GM18909 (cell line): Measurements from ENCODE around the gene ZNF438.
"Not testable (repeated sequence)": the region's sequence is repeated elsewhere in the genome, so short reads cannot be mapped to it uniquely, and the experiment has no call there.

Experiments used
- ATAC-seq: cut with Tn5 transposase; IDR thresholded peaks from one replicate; pipeline ENCODE4 v1.9.1; 2021; ENCODE audit warnings: mild to moderate bottlenecking; ENCODE audit not compliant: unreplicated experiment, poor library complexity

ZNF438 gene

GRCh38 chr10:30901487-30901886 is 130.2 kb downstream of the ZNF438 start:
- not testable (repeated sequence) for ATAC-seq

- ATAC-seq = no peak
Observed at GRCh38 chr10:30898964-30899363, 132.7 kb downstream of the ZNF438 start.

DNA sequence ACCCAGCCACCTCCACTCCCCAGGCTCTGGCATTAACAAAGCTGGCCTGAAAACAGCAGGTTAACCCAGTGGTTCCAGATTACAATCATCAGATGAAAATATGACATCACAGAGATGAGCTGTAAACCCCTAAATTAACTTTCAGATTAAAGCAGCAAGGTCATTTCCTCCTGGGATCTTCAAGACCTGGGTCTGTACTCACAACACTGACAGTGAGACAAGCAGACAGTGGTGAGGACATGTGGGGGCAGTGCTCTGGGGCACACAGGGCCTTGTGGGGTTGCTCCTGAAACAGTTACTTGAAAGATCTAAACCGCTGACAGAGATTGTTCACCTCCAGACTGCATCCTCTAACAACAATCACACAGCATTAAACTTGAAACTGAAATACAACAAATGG is 134.1 kb downstream of the ZNF438 start:
- no peak for ATAC-seq

DNA sequence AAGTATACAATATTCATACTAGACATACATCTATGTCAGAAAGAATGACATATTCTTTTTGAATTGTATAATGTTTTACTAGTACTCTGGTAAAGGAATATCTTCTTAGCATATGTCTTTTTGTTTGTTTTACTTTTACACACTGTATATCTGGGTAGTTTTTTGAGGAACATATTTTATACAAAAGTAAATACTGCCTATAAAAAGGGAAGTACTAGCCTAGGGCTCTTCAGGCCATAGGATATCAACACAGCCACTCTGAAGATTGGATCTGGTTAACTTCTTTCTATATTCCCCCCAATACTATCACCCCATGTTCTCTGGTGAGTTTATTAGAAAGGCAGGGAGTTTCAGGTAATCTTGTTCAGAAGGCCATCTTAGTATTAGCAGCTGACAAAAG is 134.6 kb downstream of the ZNF438 start:
- no peak for ATAC-seq

GRCh38 chr10:30894221-30894620 is 137.4 kb downstream of the ZNF438 start:
- ATAC-seq = no peak

DNA sequence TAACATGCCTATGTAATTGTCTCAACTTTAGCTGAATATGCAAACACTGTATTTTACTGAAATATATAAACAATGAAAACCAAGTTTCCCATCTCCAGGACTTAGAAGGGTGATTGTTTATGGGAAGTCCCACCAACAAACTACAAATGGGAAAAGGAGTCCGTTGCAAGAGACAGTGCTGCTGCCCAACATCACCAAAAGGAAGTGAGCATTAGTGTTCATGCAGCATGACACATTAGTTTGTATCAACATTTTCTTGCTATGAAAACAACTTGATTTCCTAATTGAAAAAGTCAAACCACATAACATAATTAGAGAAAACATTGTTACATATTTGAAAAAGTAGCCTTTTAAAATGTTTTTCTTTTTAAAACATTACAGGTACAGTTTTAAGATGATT is 138.5 kb downstream of the ZNF438 start:
- no peak for ATAC-seq

DNA sequence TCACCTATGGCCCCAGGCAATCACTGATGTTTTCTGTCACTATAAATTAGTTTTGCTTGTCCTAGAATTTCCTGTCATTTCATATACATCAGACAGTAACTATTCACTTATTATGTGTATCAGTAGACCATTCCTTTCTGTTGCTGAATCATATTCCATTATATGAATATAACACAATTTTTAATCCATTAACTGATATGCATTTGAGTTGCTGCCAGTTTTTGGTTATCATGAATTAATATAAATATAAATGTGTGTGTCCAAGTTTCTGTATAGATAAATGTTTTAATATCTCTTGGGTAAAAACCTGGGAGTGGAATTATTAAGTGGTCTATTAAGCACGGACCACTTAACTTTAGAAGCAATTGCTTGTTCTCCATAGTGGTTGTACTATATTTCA is 143.8 kb downstream of the ZNF438 start:
- no peak for ATAC-seq

DNA sequence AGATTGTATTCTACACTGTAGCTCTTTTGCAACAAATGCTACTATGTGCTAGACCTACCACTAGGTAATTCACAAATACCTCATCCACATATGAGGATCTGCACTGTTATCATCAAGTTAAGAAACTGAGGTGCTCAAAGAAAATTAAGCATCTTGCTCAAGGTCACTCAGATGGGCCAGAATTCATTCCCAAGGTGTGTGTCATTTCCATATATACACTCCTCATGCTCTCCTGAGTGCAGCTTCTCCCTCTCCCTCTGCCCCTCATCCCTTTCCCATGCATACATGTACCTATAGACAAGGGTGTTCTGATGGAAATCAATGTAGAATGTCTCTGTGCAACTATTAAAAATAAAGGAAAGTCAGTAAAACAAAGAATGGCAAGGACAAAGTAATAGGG is 146.2 kb downstream of the ZNF438 start:
- no peak for ATAC-seq

- ATAC-seq = no peak
Observed at GRCh38 chr10:30883751-30884150, 147.9 kb downstream of the ZNF438 start.

- ATAC-seq = no peak
Observed at GRCh38 chr10:30883116-30883515, 148.5 kb downstream of the ZNF438 start.

DNA sequence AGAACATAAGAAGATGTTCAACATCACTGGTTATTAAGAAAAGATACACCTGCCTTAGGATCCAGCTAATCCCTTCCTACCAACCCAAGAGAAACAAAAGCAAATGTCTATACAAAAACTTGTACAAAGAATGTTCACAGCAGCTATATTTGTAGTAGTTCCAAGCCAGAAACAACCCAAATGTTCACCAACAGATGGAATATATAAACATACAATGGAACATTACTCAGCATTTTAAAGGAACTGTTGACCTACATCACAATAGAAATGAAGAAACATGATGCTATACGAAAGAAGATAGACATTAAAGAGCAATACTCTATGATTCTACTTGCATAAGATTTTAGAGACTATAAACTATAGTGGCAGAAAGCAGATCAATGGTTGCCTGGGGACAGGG is 149.4 kb downstream of the ZNF438 start:
- ATAC-seq = no peak

GRCh38 chr10:30878920-30879319 is 152.7 kb downstream of the ZNF438 start:
- ATAC-seq = no peak

- no peak for ATAC-seq
Observed at GRCh38 chr10:30877111-30877510, 154.6 kb downstream of the ZNF438 start.

DNA sequence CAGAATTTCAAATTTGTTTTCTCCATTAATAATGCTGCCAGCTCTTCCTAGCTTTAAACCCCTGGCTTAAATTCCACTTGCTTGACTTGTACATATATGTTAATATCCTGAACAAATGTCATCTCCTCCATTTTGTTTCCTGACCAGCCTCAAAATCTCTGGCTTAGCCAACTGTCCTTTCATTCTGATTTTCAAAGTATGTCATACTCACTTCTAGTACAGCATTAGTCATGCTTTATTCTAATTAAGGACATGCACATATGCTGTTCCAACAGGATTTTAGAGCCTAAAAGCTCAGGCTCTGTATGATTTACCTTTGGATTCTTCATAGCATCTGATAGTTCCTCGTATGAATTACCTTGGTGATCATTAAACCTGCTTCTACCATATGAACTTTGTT is 158.3 kb downstream of the ZNF438 start:
- ATAC-seq = no peak

DNA sequence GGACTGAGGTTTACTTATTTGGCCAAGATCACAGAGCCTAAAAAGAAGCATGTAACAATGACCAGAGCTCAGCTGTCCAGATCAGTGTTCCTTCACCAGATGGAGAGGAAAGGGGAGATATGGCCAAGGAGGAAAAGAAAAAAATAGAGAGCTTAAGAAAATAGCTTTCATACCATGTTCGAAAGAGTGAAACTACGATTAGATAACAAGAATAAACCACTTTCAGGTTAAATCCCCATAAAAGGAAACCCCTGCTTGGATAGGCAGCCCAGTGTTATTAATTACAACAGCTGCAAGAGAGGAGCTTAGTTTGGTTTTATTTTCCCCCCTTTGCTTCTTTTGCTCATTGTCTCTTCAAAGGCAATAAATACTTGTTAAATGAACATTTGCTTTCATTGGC is 160.8 kb downstream of the ZNF438 start:
- ATAC-seq = no peak

DNA sequence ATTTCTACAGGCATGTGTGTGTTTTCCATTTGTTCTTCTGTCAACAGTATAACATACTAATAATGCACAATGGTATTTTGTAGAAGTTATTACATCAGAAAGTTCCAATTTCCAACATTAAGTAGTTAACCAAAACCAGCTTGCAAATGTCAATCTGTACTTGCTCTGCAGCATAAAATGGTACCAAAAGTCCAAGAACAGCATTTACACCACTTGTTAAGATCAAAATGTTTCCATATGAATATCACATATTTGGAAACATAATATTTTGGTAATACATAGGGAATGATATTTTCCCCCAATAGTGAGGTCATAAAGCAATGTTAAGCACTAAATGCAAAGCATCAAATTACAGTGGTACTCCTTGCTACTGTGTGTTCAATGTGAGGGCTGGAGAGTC is 162.1 kb downstream of the ZNF438 start:
- ATAC-seq = no peak

- ATAC-seq = no peak
Observed at GRCh38 chr10:30868611-30869010, 163.1 kb downstream of the ZNF438 start.

DNA sequence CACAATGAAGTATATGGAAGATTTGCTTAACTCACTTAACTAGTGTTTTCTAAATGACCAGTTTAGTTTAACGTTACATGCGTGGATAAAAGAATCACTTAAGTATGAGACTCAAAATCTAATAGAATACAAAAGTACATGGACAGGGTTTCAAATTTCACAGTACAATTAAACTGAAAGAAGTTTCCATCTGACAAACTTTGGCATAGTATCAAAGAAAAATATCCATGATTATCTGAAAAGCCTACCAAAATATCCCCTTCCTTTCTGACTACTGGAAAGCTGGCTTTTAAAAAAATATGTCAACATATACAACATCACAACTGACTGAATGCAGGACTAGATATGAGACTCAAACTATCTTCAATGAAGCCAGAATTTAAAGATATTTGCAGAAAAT is 164.8 kb downstream of the ZNF438 start:
- no peak for ATAC-seq

- ATAC-seq = no peak
Observed at GRCh38 chr10:30865141-30865926, 166.3 kb downstream of the ZNF438 start.

GRCh38 chr10:30863516-30864210 is 168.0 kb downstream of the ZNF438 start:
- ATAC-seq = no peak

- no peak for ATAC-seq
Observed at GRCh38 chr10:30862486-30862885, 169.2 kb downstream of the ZNF438 start.

GRCh38 chr10:30861976-30862375 is 169.7 kb downstream of the ZNF438 start:
- ATAC-seq = no peak
